HL-60 (cell line): ENCODE measurements around the gene KRTAP2-3.

Experiments used
- CTCF ChIP-seq: IDR thresholded peaks from one replicate; pipeline ENCODE4 v1.5.1; 2011; ENCODE audit warnings: low read length, control low read depth, inconsistent platforms; ENCODE audit not compliant: insufficient read depth
- GABPA ChIP-seq: IDR thresholded peaks from 2 replicates; pipeline ENCODE4 v1.6.1; 2012; ENCODE audit warnings: low read depth

GRCh38 chr17:41096055-41096454 lies 36.1 kb upstream of the KRTAP2-3 start:
- TF ChIP-seq CTCF = no peak
- TF ChIP-seq GABPA = no peak
